ENCODE results near the gene DLGAP1. TPM values are rescaled to one million over a fixed set of nuclear protein-coding genes. Genes with fewer than 3 reads are reported as not detected.

Gene DLGAP1
- total and polyA plus RNA-seq, 2 of the 8 experiments (the other 6 are each of a cell fraction or from before 2014, with no cell fraction given) = 11.8 to 16.9 TPM

GRCh38 chr18:3481696-3482210 lies 973.4 kb downstream of the DLGAP1 start:
- Histone ChIP-seq H3K4me3 (ENCODE audit: extremely low read depth in 1 of 4, insufficient read depth in 2 of 4, low read depth in 3 of 4, low read length in 4 of 4) (no peak overlapping the region), H3K27me3 (replicated peaks in 1 of 4; ENCODE audit: control insufficient read depth in 3 of 4, extremely low read depth in 1 of 4, insufficient read depth in 3 of 4, low read length in 3 of 4) (no peaks in the 10 kb centered on the region), H3K4me1 (replicated peaks in 1 of 4; ENCODE audit: control insufficient read depth in 3 of 4, insufficient read depth in 4 of 4, low read length in 3 of 4) (peaks cover 0 to 7% (median 3%) of the 10 kb centered on the region in 4 experiments; a peak in 4 of 7 replicates), H3K56ac (replicated peaks; ENCODE audit: insufficient read length, low read depth, low read length) (no peak overlapping the region), H3K27ac (ENCODE audit: low read depth, low read length) (no peak overlapping the region), H2BK120ac (replicated peaks; ENCODE audit: low read depth, low read length) (no peak overlapping the region), H2AFZ (ENCODE audit: low read length) (peak overlapping the region; percentile 37; the same call in 1 of the 2 replicates), H3K23ac (ENCODE audit: insufficient read length) (no peak overlapping the region), H2BK5ac (ENCODE audit: low read depth, low read length) (peak overlapping the region; percentile 73), H4K5ac (ENCODE audit: insufficient read length, low read depth, low read length) (no peak overlapping the region), H3K79me1 (ENCODE audit: low read depth, low read length) (no peaks in the 10 kb centered on the region), H2BK12ac (ENCODE audit: low read depth, low read length) (peak overlapping the region; percentile 45; the same call in 1 of the 2 replicates), H2AK5ac (ENCODE audit: low read depth, low read length) (no peak overlapping the region), H3K14ac (ENCODE audit: insufficient read length) (no peak overlapping the region), H3K36me3 (ENCODE audit: control insufficient read depth in 2 of 4, insufficient read depth in 4 of 4, low read length in 3 of 4) (no peaks in the 10 kb centered on the region), H3K9me3 (ENCODE audit: insufficient read depth in 2 of 2, low read depth in 1 of 2, low read length in 1 of 2) (no peaks in the 10 kb centered on the region), H3K79me2 (ENCODE audit: control insufficient read depth in 1 of 2, insufficient read depth in 2 of 2, low read length in 2 of 2) (no peaks in the 10 kb centered on the region), H3K4ac (replicated peaks; ENCODE audit: insufficient read length, low read depth, low read length) (no peak overlapping the region), H4K91ac (replicated peaks; ENCODE audit: insufficient read length, low read length) (no peak overlapping the region), H3K9ac (replicated peaks in 1 of 4; ENCODE audit: extremely low read depth in 1 of 4, low read depth in 3 of 4, low read length in 3 of 4) (no peak overlapping the region), H3K18ac (ENCODE audit: extremely low read depth, low read length) (peak overlapping the region; percentile 91), H3K23me2 (ENCODE audit: low read depth, low read length) (no peaks in the 10 kb centered on the region), H3K4me2 (ENCODE audit: insufficient read depth in 1 of 2, low read depth in 2 of 2, low read length in 2 of 2) (no peak overlapping the region), H4K8ac (ENCODE audit: extremely low read depth, insufficient read depth, low read length) (no peak overlapping the region), H4K20me1 (replicated peaks in 1 of 2; ENCODE audit: control insufficient read depth in 1 of 2, insufficient read depth in 2 of 2, low read length in 2 of 2) (no peaks in the 10 kb centered on the region), H2BK15ac (ENCODE audit: low read length) (no peak overlapping the region), H2BK20ac (ENCODE audit: low read length) (peak overlapping the region; percentile 96; the same call in 1 of the 2 replicates)
- 25% methylated on average over 5 of the region's 5 CpGs; no CpG with 5 or more reads in 1 of the 2 experiments for WGBS, 2 experiments (ENCODE audit: extremely low coverage in 1 of 2, insufficient coverage in 1 of 2, insufficient read length in 1 of 2, insufficient replicate concordance in 2 of 2, low coverage in 1 of 2, low lambda C conversion rate in 2 of 2, missing lambda C conversion rate in 1 of 2)
- CTCF ChIA-PET (ENCODE audit: partially characterized antibody) = interaction anchor here (0.6 to 3.1 kb wide), 29 partner anchors 9 to 188 kb away, joined by 3 to 12 read pairs (median 4); no protein-coding TSS in a partner anchor
- DNase-seq (ENCODE audit: low read depth in 1 of 2, low spot score in 2 of 2) (peak in 1 of 2 experiments; percentile 61), FAIRE-seq (peak; percentile 87)
- no peak for TF ChIP-seq SRF (IDR thresholded peaks at IDR 0.05; ENCODE audit: low read depth, low read length)
- TF ChIP-seq RAD21 (IDR thresholded peaks at IDR 0.05 in 1 of 2, conservative IDR thresholded peaks at IDR 0.05 in 1 of 2; ENCODE audit: low read depth in 2 of 2, low read length in 2 of 2) = peak; percentile 50 to 69
- TF ChIP-seq, protein P1, sequence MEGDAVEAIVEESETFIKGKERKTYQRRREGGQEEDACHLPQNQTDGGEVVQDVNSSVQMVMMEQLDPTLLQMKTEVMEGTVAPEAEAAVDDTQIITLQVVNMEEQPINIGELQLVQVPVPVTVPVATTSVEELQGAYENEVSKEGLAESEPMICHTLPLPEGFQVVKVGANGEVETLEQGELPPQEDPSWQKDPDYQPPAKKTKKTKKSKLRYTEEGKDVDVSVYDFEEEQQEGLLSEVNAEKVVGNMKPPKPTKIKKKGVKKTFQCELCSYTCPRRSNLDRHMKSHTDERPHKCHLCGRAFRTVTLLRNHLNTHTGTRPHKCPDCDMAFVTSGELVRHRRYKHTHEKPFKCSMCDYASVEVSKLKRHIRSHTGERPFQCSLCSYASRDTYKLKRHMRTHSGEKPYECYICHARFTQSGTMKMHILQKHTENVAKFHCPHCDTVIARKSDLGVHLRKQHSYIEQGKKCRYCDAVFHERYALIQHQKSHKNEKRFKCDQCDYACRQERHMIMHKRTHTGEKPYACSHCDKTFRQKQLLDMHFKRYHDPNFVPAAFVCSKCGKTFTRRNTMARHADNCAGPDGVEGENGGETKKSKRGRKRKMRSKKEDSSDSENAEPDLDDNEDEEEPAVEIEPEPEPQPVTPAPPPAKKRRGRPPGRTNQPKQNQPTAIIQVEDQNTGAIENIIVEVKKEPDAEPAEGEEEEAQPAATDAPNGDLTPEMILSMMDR (IDR thresholded peaks at IDR 0.05; ENCODE audit: control extremely low read depth in 1 of 3, insufficient read depth in 1 of 3, low read depth in 1 of 3, low read length in 3 of 3) = peak in 2 of 3 experiments; percentile 65 to 78; a peak in 3 of 4 replicates
- TF ChIP-seq CBX8 (IDR thresholded peaks at IDR 0.05; ENCODE audit: borderline replicate concordance, low read depth, low read length) = no peak
- TF ChIP-seq GTF2F1 (IDR thresholded peaks at IDR 0.05; ENCODE audit: borderline replicate concordance, low read depth, low read length) = no peak
- no peak for TF ChIP-seq EP300 (IDR thresholded peaks at IDR 0.05; ENCODE audit: borderline replicate concordance in 1 of 2, low read depth in 2 of 2, low read length in 2 of 2)
- no peak for TF ChIP-seq TAF1 (IDR thresholded peaks at IDR 0.05; ENCODE audit: low read depth, low read length)
- no peak for TF ChIP-seq SP4 (IDR thresholded peaks at IDR 0.05; ENCODE audit: low read length)
- TF ChIP-seq YY1 (IDR thresholded peaks at IDR 0.05; ENCODE audit: low read depth, low read length) = 0 out of 2 replicates have a peak, but pooled peaks have one; percentile 5
- POLR2A ChIA-PET (ENCODE audit: partially characterized antibody) = interaction anchor here (0.8 to 2.1 kb wide), 6 partner anchors 15 to 185 kb away, joined by 3 to 9 read pairs (median 4); no protein-coding TSS in a partner anchor
